H1 (cell line): ENCODE results near the gene PPP2R2C. TPM values are rescaled to one million over a fixed set of nuclear protein-coding genes. Genes with fewer than 3 reads are reported as not detected.

ENCODE experiments used
- polyA plus RNA-seq, 7 experiments: library from polyadenylated mRNA; depleted of rRNA in 3 of 7; stranded (reverse) in 5 of 7; unstranded in 2 of 7; fragments of >200 nt in 5 of 7; fragments of 200-250 nt in 2 of 7; gene quantifications; 1 replicate in 5 of 7; 2 replicates in 1 of 7; 4 replicates in 1 of 7; pipeline versions ENCODE4 v1.2.1 to v1.2.3, GENCODE V29; 2011 to 2013; ENCODE audit warnings: missing spikeins in 2 of 7, mixed read lengths in 2 of 7
- total RNA-seq: library from RNA; stranded (reverse); fragmentation: NEBNext Ultra II Directional; extraction: Animal tissue kit (Norgen Biotek cat#: 25700); gene quantifications from 2 replicates; pipeline ENCODE4 v1.2.1, GENCODE V29; 2021
- TF ChIP-seq, protein P1 (sequence below): fragments of 300-600 bp; sonication (generic); IDR thresholded peaks from 2 replicates; pipeline ENCODE4 v1.7.1; 2012; ENCODE audit warnings: low read length, moderate library complexity, mild to moderate bottlenecking, inconsistent platforms; ENCODE audit not compliant: insufficient replicate concordance

The PPP2R2C gene
- total and polyA plus RNA-seq, 2 of the 8 experiments (the other 6 are each of a cell fraction or from before 2014, with no cell fraction given): 6.4 TPM

DNA sequence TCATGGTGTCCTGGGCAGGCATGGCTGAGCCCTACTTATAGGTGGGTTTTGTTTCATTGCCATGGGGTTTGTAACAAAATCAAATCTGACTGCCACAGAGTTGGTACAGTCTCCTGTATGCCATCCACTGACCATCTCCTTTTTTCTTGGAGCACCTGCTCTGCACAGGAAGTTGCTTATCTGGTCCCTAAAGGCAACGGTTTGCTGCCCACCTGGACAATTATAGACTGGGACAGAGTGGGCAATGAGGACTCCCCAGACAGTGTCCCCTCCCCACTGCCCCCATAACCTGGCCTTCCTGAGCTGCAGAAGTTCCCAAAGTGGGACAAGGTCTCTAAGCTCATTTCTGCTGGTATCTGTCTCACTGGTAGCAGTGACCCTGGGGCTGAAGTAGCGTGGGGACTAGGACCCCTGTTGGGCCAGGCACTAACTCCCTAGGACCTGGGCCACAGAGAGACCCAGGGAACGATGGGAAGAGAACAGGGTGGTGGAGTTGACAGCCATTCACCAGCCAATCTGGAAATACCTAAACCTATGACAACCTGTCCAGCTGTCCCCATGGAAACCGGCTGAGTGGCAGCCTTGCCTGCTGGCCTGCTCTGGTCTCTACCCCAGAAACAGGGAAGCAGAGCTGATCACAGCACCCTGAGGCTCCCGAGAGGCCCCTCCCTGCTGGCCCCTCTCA is 138.1 kb downstream of the PPP2R2C start (continued):
- TF ChIP-seq, protein P1, sequence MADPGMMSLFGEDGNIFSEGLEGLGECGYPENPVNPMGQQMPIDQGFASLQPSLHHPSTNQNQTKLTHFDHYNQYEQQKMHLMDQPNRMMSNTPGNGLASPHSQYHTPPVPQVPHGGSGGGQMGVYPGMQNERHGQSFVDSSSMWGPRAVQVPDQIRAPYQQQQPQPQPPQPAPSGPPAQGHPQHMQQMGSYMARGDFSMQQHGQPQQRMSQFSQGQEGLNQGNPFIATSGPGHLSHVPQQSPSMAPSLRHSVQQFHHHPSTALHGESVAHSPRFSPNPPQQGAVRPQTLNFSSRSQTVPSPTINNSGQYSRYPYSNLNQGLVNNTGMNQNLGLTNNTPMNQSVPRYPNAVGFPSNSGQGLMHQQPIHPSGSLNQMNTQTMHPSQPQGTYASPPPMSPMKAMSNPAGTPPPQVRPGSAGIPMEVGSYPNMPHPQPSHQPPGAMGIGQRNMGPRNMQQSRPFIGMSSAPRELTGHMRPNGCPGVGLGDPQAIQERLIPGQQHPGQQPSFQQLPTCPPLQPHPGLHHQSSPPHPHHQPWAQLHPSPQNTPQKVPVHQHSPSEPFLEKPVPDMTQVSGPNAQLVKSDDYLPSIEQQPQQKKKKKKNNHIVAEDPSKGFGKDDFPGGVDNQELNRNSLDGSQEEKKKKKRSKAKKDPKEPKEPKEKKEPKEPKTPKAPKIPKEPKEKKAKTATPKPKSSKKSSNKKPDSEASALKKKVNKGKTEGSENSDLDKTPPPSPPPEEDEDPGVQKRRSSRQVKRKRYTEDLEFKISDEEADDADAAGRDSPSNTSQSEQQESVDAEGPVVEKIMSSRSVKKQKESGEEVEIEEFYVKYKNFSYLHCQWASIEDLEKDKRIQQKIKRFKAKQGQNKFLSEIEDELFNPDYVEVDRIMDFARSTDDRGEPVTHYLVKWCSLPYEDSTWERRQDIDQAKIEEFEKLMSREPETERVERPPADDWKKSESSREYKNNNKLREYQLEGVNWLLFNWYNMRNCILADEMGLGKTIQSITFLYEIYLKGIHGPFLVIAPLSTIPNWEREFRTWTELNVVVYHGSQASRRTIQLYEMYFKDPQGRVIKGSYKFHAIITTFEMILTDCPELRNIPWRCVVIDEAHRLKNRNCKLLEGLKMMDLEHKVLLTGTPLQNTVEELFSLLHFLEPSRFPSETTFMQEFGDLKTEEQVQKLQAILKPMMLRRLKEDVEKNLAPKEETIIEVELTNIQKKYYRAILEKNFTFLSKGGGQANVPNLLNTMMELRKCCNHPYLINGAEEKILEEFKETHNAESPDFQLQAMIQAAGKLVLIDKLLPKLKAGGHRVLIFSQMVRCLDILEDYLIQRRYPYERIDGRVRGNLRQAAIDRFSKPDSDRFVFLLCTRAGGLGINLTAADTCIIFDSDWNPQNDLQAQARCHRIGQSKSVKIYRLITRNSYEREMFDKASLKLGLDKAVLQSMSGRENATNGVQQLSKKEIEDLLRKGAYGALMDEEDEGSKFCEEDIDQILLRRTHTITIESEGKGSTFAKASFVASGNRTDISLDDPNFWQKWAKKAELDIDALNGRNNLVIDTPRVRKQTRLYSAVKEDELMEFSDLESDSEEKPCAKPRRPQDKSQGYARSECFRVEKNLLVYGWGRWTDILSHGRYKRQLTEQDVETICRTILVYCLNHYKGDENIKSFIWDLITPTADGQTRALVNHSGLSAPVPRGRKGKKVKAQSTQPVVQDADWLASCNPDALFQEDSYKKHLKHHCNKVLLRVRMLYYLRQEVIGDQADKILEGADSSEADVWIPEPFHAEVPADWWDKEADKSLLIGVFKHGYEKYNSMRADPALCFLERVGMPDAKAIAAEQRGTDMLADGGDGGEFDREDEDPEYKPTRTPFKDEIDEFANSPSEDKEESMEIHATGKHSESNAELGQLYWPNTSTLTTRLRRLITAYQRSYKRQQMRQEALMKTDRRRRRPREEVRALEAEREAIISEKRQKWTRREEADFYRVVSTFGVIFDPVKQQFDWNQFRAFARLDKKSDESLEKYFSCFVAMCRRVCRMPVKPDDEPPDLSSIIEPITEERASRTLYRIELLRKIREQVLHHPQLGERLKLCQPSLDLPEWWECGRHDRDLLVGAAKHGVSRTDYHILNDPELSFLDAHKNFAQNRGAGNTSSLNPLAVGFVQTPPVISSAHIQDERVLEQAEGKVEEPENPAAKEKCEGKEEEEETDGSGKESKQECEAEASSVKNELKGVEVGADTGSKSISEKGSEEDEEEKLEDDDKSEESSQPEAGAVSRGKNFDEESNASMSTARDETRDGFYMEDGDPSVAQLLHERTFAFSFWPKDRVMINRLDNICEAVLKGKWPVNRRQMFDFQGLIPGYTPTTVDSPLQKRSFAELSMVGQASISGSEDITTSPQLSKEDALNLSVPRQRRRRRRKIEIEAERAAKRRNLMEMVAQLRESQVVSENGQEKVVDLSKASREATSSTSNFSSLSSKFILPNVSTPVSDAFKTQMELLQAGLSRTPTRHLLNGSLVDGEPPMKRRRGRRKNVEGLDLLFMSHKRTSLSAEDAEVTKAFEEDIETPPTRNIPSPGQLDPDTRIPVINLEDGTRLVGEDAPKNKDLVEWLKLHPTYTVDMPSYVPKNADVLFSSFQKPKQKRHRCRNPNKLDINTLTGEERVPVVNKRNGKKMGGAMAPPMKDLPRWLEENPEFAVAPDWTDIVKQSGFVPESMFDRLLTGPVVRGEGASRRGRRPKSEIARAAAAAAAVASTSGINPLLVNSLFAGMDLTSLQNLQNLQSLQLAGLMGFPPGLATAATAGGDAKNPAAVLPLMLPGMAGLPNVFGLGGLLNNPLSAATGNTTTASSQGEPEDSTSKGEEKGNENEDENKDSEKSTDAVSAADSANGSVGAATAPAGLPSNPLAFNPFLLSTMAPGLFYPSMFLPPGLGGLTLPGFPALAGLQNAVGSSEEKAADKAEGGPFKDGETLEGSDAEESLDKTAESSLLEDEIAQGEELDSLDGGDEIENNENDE: no peak
